HUDEP-2 (cell line): ENCODE measurements around the gene TMCC2.

Source experiments
- DNase-seq, 76 experiments: peaks; one replicate each; lab custom pipeline; 2025; ENCODE audit not compliant: unreplicated experiment in 76 of 76; lab: John Stamatoyannopoulos, UW

The TMCC2 gene

GRCh38 chr1:205298191-205298994 lies 70.6 kb downstream of the TMCC2 start:
- DNase-seq = no peak

GRCh38 chr1:205300149-205300548 lies 72.4 kb downstream of the TMCC2 start:
- DNase-seq = no peak

- no peak for DNase-seq
These were observed 73.6 kb downstream of the TMCC2 start for GRCh38 chr1:205301205-205301821.

GRCh38 chr1:205301842-205302588 lies 74.3 kb downstream of the TMCC2 start:
- no peak for DNase-seq

GRCh38 chr1:205303247-205303888 lies 75.6 kb downstream of the TMCC2 start:
- DNase-seq = no peak

- no peak for DNase-seq
These were observed 76.4 kb downstream of the TMCC2 start for GRCh38 chr1:205304046-205304694.

GRCh38 chr1:205304695-205305070 lies 76.9 kb downstream of the TMCC2 start:
- no peak for DNase-seq

GRCh38 chr1:205306929-205307566 lies 79.3 kb downstream of the TMCC2 start:
- peak in 34 of 76 experiments; percentile 3 to 67 (median 24) for DNase-seq

- DNase-seq = no peak
These were observed 82.0 kb downstream of the TMCC2 start for GRCh38 chr1:205309741-205310140.

GRCh38 chr1:205310976-205311704 lies 83.4 kb downstream of the TMCC2 start:
- DNase-seq = no peak

- no peak for DNase-seq
These were observed 85.3 kb downstream of the TMCC2 start for GRCh38 chr1:205312866-205313562.

- DNase-seq = no peak
These were observed 86.0 kb downstream of the TMCC2 start for GRCh38 chr1:205313563-205314308.

- no peak for DNase-seq
These were observed 87.4 kb downstream of the TMCC2 start for GRCh38 chr1:205315008-205315618.

- DNase-seq = no peak
These were observed 88.4 kb downstream of the TMCC2 start for GRCh38 chr1:205316161-205316566.

- peak in 11 of 76 experiments; percentile 12 to 28 (median 19) for DNase-seq
These were observed 89.7 kb downstream of the TMCC2 start for GRCh38 chr1:205317311-205317917.

- no peak for DNase-seq
These were observed 90.7 kb downstream of the TMCC2 start for GRCh38 chr1:205318231-205318991.
